ENCODE results near the gene HPGDS.
"Not testable (repeated sequence)": the region's sequence is repeated elsewhere in the genome, so short reads cannot be mapped to it uniquely, and the experiment has no call there.

The HPGDS gene

DNA sequence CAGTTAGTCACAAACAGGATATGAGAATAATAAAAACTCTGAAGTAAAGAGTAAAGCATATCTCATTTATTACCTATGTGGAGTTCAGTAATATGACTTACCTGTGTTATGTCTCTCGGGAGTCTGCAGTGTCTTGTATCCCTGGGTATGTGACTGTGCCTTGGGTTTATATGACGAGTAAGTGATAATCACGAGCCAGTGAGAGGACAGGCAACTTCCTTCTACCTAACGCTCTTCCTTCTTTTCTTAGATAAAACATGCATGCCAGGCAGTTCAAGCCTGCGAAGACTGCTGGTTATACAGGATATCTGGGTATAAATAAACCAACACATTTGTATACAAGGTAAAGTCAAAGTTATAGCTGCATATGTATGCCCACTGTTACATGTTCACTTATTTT, at the start of gene HPGDS:
HPGDS (minus strand) TSS at position 143 of the 400 bp plus-strand sequence. CDS start 8,207 bp downstream, outside the sequence.
- H3K4me2 ChIP-seq (ENCODE audit: low read length), result no peak within 1 kb of the TSS
- H3K9me2 ChIP-seq (replicated peaks; ENCODE audit: control insufficient read depth, low read length), result no peaks in the 10 kb centered on the region
- H4K20me1 ChIP-seq (ENCODE audit: control insufficient read depth, insufficient read depth, low read depth, low read length), result no peaks in the 10 kb centered on the region
- H3K79me2 ChIP-seq (ENCODE audit: control insufficient read depth, low read length), result no peaks in the 10 kb centered on the region
- TF ChIP-seq EZH2phosphoT487 (IDR thresholded peaks at IDR 0.05; ENCODE audit: borderline replicate concordance, low read length), result no peak
- TF ChIP-seq, protein P1, sequence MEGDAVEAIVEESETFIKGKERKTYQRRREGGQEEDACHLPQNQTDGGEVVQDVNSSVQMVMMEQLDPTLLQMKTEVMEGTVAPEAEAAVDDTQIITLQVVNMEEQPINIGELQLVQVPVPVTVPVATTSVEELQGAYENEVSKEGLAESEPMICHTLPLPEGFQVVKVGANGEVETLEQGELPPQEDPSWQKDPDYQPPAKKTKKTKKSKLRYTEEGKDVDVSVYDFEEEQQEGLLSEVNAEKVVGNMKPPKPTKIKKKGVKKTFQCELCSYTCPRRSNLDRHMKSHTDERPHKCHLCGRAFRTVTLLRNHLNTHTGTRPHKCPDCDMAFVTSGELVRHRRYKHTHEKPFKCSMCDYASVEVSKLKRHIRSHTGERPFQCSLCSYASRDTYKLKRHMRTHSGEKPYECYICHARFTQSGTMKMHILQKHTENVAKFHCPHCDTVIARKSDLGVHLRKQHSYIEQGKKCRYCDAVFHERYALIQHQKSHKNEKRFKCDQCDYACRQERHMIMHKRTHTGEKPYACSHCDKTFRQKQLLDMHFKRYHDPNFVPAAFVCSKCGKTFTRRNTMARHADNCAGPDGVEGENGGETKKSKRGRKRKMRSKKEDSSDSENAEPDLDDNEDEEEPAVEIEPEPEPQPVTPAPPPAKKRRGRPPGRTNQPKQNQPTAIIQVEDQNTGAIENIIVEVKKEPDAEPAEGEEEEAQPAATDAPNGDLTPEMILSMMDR (IDR thresholded peaks at IDR 0.05; ENCODE audit: low read depth, low read length, poor library complexity, severe bottlenecking), result no peak
- no peaks in the 10 kb centered on the region for H3K36me3 ChIP-seq (ENCODE audit: control insufficient read depth, low read length)
- no peaks in the 10 kb centered on the region for H3F3A ChIP-seq (ENCODE audit: control insufficient read depth, insufficient read depth)
- no peaks in the 10 kb centered on the region for H3K27me3 ChIP-seq (ENCODE audit: control insufficient read depth, low read length)
- no peaks in the 10 kb centered on the region for H3K4me1 ChIP-seq (ENCODE audit: control insufficient read depth, low read length)
- H3K4me3 ChIP-seq (ENCODE audit: low read length), result no peak within 1 kb of the TSS
- H3K9me3 ChIP-seq (ENCODE audit: control insufficient read depth, insufficient read depth, low read length), result no peaks in the 10 kb centered on the region
- no peak within 1 kb of the TSS for H3K27ac ChIP-seq (ENCODE audit: low read depth, low read length)

DNA sequence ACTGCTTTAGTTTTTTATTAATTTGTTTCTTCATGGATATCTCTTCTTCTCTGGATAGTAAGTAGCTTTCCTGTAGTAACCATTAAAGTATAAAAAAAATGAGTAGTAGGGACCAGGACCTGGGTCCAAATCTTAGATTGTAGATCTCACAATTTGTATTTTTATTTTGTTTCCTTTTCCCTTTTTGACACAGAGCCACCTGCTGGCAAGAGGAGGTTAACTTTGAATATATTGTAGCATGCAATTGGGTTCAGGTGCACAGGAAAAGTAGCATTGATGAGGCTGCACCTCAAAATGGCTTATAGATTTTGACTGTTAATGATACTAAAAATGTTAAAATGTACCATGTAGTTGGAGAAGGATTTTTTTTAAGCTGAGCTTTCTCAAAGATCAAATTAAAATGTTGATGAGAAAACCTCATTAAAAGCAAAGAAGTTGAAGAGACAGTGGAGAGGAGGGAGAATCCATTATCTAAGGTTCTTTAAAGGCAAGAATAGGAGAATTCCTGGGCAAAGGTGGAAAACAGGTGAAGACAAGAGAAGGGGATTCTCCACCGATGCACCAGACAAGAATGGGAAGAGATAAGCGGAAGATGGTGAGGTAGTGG, 48.3 kb upstream of the HPGDS start:
- Histone ChIP-seq H4K20me1 (ENCODE audit: control insufficient read depth, insufficient read depth, low read depth, low read length) (no peaks in the 10 kb centered on the region), H3K9me3 (ENCODE audit: control insufficient read depth, insufficient read depth, low read length) (no peaks in the 10 kb centered on the region), H3K4me1 (ENCODE audit: control insufficient read depth, low read length) (no peaks in the 10 kb centered on the region), H3F3A (ENCODE audit: control insufficient read depth, insufficient read depth) (no peaks in the 10 kb centered on the region), H3K36me3 (ENCODE audit: control insufficient read depth, low read length) (no peaks in the 10 kb centered on the region), H3K4me3 (ENCODE audit: low read length) (no peak overlapping the region), H3K4me2 (ENCODE audit: low read length) (no peak overlapping the region), H3K79me2 (ENCODE audit: control insufficient read depth, low read length) (no peaks in the 10 kb centered on the region), H3K27me3 (ENCODE audit: control insufficient read depth, low read length) (no peaks in the 10 kb centered on the region), H3K27ac (ENCODE audit: low read depth, low read length) (no peak overlapping the region), H3K9me2 (replicated peaks; ENCODE audit: control insufficient read depth, low read length) (no peaks in the 10 kb centered on the region)
- no peak for TF ChIP-seq EZH2phosphoT487 (IDR thresholded peaks at IDR 0.05; ENCODE audit: borderline replicate concordance, low read length)
- TF ChIP-seq, protein P1 (IDR thresholded peaks at IDR 0.05; ENCODE audit: low read depth, low read length, poor library complexity, severe bottlenecking), result peak; percentile 59

DNA sequence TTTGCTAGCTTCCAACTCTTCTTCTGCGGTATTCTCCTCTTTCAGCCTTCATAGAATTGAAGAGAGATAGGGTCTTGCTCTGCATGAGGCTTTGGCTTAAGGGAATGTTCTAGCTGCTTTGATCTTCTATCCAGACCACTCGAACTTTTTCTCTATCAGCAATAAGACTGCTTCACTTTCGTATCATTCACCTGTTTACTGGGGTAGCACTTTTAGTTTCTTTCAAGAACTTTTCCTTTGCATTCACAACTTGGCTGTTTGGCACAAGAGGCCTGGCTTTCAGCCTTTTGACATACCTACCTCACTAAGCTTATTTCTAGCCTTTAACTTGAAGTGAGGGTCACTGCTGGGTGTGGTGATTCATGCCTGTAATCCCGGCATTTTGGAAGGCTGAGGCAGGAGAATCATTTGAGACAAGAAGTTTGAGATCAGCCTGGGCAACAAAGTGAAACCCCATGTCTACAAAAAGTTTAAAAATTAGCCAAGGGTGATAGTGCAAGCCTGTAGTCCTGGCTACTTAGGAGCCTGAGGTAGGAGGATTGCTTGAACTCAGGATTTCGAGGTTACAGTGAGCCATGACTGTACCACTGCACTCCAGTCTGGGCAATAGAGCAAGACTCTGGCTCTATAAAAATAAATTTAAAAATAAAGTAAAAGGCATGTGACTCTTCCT, 47.1 kb upstream of the HPGDS start:
- Histone ChIP-seq H3K9me2 (replicated peaks; ENCODE audit: control insufficient read depth, low read length) (no peaks in the 10 kb centered on the region), H3K4me2 (ENCODE audit: low read length) (no peak overlapping the region), H3K4me1 (ENCODE audit: control insufficient read depth, low read length) (no peaks in the 10 kb centered on the region), H4K20me1 (ENCODE audit: control insufficient read depth, insufficient read depth, low read depth, low read length) (no peaks in the 10 kb centered on the region), H3K27ac (ENCODE audit: low read depth, low read length) (no peak overlapping the region), H3K27me3 (ENCODE audit: control insufficient read depth, low read length) (no peaks in the 10 kb centered on the region), H3K79me2 (ENCODE audit: control insufficient read depth, low read length) (no peaks in the 10 kb centered on the region), H3K9me3 (ENCODE audit: control insufficient read depth, insufficient read depth, low read length) (no peaks in the 10 kb centered on the region), H3F3A (ENCODE audit: control insufficient read depth, insufficient read depth) (no peaks in the 10 kb centered on the region), H3K36me3 (ENCODE audit: control insufficient read depth, low read length) (no peaks in the 10 kb centered on the region), H3K4me3 (ENCODE audit: low read length) (no peak overlapping the region)
- no peak for TF ChIP-seq EZH2phosphoT487 (IDR thresholded peaks at IDR 0.05; ENCODE audit: borderline replicate concordance, low read length)
- TF ChIP-seq, protein P1 (IDR thresholded peaks at IDR 0.05; ENCODE audit: low read depth, low read length, poor library complexity, severe bottlenecking), result no peak

DNA sequence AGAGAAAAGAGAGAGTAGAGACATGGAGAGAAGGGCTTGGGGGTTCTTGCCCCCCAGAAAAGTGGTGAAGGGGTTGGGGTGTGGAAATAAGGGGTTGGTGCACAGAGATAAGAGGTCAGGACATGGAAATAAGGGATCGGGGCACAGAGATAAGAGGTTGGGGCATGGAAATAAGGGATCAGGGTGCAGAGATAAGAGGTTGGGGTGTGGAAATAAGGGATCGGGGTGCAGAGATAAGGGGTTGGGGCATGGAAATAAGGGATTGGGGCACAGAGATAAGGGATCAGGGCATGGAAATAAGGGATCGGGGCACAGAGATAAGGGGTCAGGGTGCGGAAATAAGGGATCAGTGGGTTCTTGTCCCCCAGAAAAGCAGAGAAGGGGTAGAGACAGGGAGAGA, 45.3 kb upstream of the HPGDS start:
- H3K27ac ChIP-seq (ENCODE audit: low read depth, low read length); H3F3A ChIP-seq (ENCODE audit: control insufficient read depth, insufficient read depth); H3K4me1 ChIP-seq (ENCODE audit: control insufficient read depth, low read length); H3K9me2 ChIP-seq (replicated peaks; ENCODE audit: control insufficient read depth, low read length); H3K9me3 ChIP-seq (ENCODE audit: control insufficient read depth, insufficient read depth, low read length); H4K20me1 ChIP-seq (ENCODE audit: control insufficient read depth, insufficient read depth, low read depth, low read length); H3K79me2 ChIP-seq (ENCODE audit: control insufficient read depth, low read length); H3K36me3 ChIP-seq (ENCODE audit: control insufficient read depth, low read length); H3K27me3 ChIP-seq (ENCODE audit: control insufficient read depth, low read length); H3K4me3 ChIP-seq (ENCODE audit: low read length); H3K4me2 ChIP-seq (ENCODE audit: low read length): not testable (repeated sequence)

DNA sequence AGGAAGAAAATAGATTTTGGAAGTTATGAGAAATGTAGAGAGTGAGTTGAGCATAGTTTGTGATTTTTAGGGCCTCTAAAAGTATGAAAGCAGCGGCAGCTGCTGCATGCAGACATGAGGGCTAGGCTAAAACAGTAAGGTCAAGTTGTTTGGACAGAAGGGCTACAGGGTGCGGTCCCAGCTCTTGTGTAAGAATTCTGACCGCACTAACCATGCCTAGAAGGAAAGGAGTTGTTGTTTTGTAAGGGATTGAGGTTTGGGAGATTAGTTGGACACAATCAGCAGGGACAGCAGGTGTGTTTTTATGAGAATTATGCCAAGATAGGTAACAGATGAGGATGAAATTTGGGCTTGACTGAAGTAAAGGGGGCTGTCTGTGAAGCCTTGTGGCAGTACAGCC, 42.8 kb upstream of the HPGDS start:
- not testable (repeated sequence) for H3K27me3 ChIP-seq (ENCODE audit: control insufficient read depth, low read length); H3F3A ChIP-seq (ENCODE audit: control insufficient read depth, insufficient read depth); H3K4me1 ChIP-seq (ENCODE audit: control insufficient read depth, low read length); H3K9me3 ChIP-seq (ENCODE audit: control insufficient read depth, insufficient read depth, low read length); H3K36me3 ChIP-seq (ENCODE audit: control insufficient read depth, low read length); H3K4me3 ChIP-seq (ENCODE audit: low read length); H3K79me2 ChIP-seq (ENCODE audit: control insufficient read depth, low read length); H3K27ac ChIP-seq (ENCODE audit: low read depth, low read length); H3K4me2 ChIP-seq (ENCODE audit: low read length); H4K20me1 ChIP-seq (ENCODE audit: control insufficient read depth, insufficient read depth, low read depth, low read length); H3K9me2 ChIP-seq (replicated peaks; ENCODE audit: control insufficient read depth, low read length)

DNA sequence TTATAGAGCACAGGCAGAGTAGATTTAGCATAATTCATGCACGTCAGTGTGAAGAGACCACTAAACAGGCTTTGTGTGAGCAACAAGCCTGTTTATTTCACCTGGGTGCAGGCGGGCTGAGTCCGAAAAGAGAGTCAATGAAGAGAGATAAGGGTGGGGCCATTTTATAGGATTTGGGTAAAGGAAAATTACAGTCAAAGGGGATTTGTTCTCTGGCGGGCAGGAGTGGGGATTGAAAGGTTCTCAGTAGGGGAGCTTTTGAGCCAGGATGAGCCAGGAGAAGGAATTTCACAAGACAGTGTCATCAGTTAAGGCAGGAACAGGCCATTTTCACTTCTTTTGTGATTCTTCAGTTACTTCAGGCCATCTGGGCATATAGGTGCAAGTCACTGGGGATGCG, 40.3 kb upstream of the HPGDS start:
- not testable (repeated sequence) for H3K79me2 ChIP-seq (ENCODE audit: control insufficient read depth, low read length)

More for the DNA sequence above, 40.3 kb upstream of the HPGDS start:
- not testable (repeated sequence) for H3K4me3 ChIP-seq (ENCODE audit: low read length); H3K9me3 ChIP-seq (ENCODE audit: control insufficient read depth, insufficient read depth, low read length); H3F3A ChIP-seq (ENCODE audit: control insufficient read depth, insufficient read depth); H3K9me2 ChIP-seq (replicated peaks; ENCODE audit: control insufficient read depth, low read length); H3K4me2 ChIP-seq (ENCODE audit: low read length); H3K27ac ChIP-seq (ENCODE audit: low read depth, low read length); H3K4me1 ChIP-seq (ENCODE audit: control insufficient read depth, low read length); H3K27me3 ChIP-seq (ENCODE audit: control insufficient read depth, low read length); H3K36me3 ChIP-seq (ENCODE audit: control insufficient read depth, low read length); H4K20me1 ChIP-seq (ENCODE audit: control insufficient read depth, insufficient read depth, low read depth, low read length)
